ENCODE results near the gene ITPR2.
"Not testable (repeated sequence)": the region's sequence is repeated elsewhere in the genome, so short reads cannot be mapped to it uniquely, and the experiment has no call there.

The ITPR2 gene

DNA sequence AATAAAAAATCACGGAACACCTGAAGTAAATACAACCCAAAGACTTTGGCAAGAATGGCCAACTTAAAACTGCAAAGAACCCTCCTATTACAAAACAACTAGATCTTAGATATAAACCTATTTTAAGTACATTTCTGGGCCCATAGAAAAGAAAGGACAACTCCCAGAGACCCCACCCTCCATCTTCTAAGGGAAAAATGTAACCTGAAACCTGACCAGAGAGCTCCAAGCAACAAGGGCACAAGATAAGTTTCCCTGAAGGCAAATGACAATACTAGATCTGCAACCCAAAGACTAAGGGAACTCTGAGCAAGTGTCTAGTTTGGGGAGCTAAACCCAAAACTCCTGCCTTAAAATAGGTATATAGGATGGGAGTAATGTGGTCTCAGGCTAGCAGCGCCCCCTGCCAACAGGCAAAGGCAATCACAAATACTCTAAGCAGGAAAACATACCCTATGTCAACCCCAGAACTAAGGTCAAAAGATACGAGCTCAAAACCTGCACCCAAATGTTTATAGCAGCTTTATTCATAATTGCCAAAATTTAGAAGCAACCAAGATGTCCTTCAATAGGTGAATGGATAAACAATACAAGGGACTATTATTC lies 218.9 kb downstream of the ITPR2 start:
- no peak for DNase-seq

DNA sequence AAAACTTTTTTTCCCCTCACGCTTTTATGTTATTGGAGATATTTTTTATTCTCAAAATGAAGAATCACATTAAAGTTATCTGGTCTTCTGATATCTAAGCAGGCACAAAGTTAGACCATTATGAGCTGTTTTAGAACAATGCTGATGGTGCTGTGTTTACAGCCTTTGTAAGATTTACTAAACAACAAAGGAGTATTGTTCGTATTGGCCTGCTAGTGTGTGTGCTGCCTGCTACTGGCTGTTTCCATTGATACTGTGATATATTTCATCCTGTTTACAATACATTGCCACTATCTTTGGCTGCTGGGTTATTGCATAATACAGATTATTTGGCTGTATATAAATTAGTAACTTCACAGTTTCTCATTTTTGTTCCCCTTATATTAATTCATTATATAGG lies 220.8 kb downstream of the ITPR2 start:
- DNase-seq, result no peak

DNA sequence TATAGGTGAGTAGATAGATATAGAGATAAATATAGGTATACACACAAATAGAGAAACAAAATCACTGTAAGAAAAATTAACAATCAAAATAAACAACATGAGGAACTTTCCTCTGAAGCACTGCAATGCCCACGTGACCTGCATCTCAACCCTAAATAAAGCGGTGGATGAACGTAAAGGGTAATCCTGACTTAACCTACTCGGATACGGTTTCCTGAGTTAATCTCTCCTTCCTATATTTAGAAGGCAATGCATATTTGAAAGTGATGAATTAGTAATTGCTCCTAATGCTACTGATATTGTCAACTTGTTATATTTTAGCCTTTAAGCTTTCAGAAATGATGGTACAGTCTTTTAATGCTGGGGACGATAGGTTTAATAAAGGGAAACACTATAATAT lies 221.4 kb downstream of the ITPR2 start:
- no peak for DNase-seq

DNA sequence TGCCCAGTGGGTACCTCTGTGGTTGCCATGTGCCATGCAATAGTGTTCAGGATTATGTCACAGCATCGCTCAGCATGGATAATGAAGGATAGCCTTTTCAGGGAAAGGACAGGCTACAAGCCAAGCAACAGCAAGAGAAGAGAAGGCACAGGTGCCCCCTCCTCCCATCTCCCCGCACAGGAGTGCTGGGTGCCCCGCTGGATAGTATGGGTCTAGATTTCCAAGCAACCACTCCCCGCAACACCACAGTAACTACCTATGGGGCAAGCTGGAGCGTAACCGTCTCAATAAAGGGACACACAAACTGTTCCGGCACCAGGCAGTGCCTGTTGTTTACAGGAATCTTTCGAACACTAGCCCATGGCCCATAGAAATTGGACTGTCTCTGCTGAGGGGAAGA lies 222.2 kb downstream of the ITPR2 start:
- DNase-seq, result no peak

DNA sequence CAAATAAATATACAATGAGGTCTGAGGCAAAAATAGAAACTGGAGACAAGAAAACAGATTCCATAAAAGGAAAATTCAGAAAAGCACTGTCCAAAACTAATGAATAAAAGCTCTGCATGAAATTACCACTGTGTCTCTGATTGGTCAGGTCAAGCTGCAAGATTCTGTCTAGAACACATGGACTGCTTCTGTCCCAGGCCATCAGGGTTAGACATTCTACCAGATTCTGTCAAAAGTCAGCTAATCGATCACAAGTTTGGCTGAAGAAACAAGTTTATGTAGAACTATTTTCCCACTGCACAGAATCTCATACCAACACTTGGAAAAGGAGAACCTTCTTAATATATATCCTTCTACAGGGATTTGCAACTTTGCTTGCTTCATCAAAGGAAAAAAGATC lies 223.0 kb downstream of the ITPR2 start:
- DNase-seq, result no peak

DNA sequence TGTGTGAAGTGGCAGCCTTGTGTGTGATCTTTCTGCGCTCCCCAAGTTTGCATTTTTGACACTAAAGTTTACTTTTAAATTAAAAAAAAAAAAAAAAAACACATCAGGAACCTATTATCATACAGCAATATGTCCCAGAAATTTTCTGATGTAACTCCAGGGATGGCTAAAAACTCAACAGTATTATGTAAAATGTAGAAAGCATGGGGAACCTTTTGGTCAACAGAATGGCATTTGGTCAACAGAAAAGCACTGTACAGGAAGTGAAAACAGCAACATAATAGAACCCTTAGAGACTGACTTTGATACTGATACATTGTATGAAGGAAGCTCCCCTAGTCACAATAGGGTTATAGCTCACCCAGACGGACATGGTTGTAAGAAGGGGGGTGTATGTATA lies 224.3 kb downstream of the ITPR2 start:
- no peak for DNase-seq

DNA sequence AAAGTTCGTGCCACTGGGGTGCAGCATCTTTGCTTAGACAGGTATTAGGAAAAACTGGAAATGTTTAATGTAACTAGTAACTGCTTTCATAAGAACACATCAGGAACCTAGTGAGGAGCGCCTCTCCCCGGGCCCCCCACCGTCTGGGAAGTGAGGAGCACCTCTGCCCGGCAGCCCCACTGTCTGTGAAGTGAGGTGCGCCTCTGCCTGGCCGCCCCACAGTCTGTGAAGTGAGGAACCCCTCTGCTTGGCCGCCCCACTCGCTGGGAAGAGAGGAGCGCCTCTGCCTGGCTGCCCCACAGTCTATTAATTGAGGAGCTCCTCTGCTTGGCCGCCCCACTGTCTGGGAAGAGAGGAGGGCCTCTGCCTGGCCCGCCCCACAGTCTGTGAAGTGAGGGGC lies 224.7 kb downstream of the ITPR2 start:
- DNase-seq, result no peak

DNA sequence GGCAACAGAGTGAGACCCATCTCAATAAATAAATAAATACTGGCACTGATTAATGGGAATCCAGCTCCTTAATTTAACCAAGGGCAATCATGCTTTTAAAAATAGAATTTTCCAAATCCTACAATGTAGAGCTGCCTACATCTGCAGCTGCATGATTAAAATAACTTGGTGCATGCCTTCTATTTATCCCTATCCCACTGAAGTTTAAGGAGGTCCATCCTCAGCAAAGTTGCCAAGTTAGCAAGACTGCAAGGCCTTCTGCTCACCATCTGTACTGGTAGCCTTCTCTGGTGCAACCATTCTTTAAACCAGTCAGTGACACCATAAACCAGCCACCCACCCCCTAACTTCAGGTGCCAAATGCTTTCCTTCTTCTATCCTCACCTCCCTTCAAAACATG lies 226.1 kb downstream of the ITPR2 start:
- no peak for DNase-seq

DNA sequence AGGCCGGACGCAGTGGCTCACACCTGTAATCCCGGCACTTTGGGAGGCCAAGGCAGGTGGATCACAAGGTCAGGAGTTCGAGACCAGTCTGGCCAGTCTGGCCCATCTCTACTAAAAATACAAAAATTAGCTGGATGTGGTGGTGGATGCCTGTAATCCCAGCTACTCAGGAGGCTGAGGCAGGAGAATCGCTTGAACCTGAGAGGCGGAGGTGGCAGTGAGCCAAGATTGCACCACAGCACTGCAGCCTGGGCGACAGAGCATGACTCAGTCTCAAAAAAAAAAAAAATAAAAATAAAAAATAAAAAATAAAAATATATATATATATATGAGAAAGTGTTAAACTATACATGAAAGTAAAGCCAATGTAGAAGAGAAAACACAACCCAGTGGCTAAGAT lies 228.2 kb downstream of the ITPR2 start:
- DNase-seq, result not testable (repeated sequence)

DNA sequence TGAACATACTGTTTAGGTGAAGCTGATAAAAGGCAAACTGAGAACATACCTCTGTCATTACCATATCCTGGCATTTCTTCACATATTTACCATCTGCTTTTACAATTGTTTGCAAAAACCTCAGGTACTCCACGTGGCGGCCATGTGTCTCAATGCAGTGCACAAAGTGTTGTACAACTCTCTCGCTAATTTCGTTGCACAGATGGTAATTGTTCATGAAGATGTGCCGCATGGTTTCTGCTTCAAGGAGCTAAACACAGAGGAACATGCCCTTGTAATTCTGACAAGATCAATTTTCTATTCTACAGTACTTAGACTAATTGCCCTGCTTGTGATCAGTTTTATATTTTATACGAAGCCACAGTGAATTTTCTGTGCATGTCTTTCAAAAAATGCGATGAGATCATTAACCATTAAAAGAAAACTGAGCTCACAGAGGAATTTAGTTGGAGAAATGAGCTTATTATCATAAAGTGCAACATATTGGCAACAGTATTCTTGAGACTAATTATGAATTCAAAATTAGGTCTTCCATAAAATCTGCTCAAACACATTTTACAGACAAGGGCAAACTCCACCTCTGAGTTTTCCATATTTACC lies 233.8 kb downstream of the ITPR2 start:
- DNase-seq, result no peak

DNA sequence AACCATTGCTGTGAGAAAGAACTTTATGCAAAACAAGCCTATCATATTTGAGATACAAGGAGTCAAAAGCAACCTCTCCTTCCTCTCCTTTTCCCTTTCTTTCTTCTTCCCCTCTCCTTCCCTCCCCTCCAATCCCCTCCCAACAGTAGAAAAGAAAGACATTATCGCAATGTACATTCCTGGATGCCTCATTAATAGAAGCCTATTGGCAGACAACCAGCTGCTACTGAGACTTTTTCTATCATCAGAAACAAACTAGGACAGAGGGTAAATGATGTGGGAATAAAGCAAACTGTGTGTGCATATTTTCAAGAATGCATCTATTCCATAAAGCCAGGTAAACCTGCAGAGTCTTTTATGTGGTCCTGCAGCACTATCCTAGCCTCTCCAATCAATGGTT lies 237.2 kb downstream of the ITPR2 start:
- DNase-seq, result no peak

DNA sequence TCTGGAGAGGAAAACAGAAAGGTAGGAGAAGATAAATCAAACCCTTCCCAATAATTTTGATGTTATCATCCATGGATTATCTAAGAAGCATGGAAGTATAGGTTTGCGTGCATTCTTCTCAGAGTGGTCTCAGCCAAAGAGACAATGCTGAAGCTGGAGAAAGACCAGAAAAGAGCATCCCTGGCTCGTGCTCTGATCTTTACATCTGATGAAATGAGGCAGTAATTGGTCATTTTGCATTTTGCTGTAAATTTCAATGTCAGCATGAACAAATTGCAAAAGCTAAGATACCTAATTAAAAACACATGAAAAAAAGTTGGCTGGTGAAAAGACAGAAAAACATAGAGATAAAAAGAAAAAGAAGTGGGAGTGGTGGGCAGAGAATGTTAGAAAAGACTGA lies 252.4 kb downstream of the ITPR2 start:
- DNase-seq, result no peak

DNA sequence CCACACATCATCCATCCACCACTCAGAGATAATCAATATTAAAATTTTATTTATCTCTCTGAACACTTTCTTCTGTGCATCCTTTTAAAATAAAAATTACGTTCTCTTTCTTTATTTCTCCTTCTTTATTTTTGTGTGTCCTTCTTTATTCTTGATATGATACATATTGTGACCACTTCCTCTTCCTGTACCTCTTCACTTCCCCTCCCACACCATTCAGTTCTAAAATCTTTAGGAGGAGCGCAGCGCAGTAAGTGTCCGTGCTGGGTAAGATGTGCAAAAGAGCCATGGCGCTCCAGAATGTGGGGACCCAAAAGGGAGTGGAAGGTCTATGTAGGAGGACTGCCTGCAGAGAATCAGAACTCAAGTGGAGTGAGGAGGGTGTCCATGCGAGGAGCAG lies 256.7 kb downstream of the ITPR2 start:
- no peak for DNase-seq

DNA sequence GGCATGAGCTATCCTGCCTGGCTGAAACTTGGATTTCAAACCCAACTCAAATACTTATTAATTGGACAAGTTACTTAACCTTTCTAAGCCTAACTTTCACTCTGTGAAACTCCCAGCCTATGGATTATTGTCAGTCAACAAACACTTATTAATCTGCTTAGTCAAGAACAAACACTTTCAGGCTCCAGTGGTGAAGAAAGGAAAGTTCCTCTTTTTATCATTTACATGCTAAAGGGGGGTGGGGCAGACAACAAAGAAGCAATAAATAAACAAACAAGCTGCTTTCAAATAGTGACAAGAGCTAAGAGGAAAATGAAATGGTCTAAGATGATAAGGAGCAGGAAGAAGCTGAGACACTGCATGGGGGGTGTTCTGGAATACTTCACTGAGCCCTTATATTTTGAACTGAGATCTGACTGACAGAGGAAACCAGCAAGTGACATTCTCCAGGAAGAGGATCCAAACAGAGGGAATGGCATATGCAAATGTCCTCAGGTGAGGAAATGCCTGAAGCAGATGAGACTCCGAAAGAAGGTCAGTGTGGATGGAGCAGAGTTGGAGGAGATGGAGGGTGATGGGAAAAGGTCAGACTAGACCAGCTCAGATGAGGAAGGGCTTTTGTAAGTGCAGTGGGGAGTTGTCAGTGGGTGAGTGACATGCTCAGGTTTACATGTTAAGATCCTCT lies 259.6 kb downstream of the ITPR2 start:
- no peak for DNase-seq

DNA sequence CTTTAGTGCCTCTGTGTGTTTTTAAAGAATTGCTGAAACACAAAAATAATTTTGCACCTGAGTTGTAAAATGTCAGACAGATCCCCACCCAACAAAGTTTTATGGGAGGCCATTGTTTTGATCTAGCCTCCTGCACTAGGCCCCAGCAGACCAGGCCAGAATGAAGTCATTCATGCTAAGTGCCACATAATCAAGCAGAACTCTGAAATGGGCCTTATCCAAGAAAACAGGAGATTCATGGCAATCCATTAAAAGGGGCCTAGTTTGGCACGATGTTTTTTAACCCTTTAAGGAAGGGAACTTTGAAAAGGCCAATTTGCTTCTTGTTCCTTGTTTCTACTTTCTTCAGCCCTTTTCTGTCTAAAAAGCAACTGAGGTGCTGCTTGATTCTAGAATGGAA lies 260.9 kb downstream of the ITPR2 start:
- no peak for DNase-seq

DNA sequence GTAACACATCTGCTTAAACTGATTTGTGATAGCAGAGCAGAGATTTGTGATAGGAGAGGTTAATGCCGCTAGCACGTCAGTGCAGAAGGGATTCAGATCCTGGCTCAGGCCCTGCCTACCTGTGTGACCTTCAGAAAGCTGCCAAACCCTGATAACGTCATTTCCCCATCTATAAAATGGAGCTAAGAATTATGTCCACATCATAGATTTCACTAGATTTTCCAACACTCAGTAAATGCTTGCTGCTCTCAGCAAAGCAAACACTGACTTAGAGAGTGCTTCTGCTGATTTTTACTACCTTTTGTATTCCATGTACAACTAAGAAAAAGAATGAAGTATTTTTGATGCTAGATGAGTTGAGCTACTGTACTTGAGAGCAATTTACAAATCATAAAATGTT lies 261.4 kb downstream of the ITPR2 start:
- DNase-seq, result no peak

DNA sequence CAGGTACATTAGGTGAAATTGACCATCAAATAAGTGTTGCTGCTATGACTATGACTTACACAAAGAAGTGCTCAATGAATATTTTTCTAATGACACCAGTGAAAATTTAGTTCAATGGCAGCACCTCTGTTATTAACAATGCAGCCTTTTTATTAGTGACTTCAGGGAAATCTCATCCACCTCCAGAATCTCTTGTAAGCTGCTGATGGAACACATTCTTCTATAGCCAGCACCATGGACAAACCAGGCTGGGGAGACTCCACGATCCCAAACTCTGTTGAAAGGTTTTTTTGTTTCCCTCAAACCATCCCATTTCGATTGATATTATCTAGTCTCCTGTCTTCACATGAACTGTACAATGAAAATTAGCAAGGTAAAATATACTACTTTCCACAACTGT lies 265.9 kb downstream of the ITPR2 start:
- no peak for DNase-seq

DNA sequence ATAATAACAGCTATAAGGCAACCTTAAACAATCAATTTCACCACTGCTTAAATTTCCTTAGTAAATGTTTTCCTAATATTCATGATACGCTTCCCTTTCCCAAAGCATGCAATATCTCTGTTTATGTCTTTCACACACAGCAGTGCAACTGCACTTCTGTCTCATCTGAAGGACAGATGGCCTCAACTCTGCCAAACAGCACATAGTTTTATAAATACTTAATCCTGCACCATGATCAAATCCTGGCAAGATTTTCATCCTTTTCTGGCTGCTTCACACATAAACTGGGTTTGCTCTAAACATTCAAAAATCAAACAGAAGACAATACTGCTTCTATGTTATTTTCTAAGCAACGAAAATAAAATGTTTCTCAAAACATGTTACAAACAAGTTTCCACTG lies 266.3 kb downstream of the ITPR2 start:
- no peak for DNase-seq

DNA sequence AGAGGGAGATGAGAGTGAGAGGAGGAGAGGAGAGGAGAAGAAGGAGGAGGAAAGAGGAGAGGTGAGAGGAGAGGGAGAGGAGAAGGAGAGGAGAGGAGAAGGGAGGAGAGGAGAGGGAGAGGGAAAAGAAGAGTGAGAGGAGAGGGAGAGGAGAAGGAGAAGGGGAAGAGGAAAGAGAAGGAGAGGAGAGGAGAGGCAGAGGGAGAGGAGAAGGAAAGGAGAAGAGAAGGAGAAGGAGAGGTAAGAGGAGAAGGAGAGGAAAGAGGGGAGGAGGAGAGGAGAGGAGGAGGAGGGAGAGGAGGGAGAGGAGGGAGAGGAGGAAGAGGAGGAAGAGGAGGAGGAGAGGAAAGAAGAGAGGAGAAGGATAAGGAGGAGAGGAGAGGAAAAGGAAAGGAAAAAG lies 266.8 kb downstream of the ITPR2 start:
- no peak for DNase-seq

DNA sequence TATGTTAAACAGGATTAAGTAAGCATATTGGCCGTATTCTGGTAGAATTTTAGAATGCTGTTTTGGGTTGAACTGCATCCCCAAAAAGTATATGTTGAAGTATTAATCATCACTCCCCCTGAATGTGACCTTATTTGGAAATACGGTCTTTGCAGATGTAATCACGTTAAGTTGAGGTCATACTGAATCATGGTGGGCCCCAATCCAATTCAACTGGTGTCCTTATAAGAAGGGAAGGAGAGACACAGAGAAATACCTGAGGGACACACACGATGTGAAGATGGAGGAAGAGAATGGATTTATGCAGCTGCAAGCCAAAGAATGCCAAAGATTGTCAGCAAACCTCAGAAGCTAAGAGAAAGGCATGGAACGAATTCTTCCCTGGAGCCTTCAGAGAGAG lies 268.6 kb downstream of the ITPR2 start:
- no peak for DNase-seq

DNA sequence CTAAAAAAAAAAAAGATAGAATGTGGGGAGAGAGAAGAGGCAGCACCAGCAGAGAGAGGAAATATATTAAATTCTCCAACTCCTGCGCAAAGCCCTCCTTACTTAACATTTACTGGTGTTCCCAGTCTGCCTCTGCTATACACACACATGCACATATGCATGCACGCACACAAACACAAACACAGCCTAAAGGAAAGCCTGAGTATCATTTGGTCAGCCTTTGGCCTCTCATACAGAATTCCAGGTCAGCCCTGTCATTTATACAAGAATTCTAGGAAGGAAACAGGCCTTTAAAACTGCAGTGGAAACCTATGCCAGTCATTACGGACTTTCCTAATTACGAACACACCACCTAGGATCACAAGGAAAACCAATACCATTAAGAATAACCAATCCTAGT lies 269.4 kb downstream of the ITPR2 start:
- DNase-seq, result no peak

DNA sequence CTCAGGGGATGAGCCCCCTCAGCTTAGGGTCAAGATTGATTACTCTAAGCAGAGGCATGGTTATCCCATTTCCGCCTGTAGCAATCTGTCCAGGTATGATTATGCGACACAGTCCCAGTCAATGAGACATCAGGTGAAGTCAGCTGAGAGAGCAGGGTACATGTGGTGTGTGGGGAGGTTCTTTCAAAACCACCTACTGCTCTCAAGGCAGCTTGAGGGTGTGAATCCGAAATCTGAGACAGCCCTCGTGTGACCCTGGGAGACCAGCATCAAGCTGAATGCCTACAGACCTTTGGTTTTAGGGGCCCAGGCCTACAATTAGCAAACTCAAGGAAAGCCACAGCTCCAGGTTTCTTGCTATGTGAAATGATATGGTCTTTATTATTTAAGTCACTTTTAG lies 275.7 kb downstream of the ITPR2 start:
- DNase-seq, result no peak

DNA sequence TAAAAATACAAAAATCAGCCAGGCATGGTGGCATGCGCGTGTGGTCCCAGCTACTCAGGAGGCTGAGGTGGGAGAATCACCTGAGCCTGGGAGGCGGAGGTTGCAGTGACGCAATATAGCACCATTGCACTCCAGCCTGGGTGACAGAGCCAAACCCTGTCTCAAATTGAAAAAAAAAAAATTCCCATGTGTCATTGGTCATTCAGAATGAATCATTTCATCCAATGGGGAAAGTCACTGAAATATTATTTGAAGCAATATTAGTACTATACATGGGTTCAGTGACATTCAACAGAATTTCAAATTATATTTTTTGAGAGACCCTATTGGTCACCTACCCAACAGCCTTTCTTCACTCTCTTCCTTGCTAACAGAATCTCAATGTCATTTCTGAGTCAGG lies 276.1 kb downstream of the ITPR2 start:
- DNase-seq, result no peak

DNA sequence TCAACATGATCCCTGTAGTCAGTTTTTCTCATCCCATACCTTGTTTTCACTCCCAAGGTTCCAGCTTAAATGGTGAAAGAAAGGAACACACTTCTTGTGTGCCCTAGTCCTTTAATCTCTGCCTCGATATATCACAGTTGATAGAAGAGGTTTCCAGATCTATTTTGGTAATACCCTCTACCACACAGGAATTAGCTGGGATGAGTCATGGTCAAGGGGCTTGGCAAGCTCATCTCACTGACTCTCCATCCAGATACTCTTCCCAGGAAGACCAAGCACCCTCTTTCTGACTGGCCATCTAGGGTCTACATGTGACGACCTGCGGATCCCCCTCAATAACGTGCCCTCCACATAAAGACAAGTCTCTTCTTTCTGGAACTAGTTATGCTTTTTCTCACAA lies 277.9 kb downstream of the ITPR2 start:
- no peak for DNase-seq

DNA sequence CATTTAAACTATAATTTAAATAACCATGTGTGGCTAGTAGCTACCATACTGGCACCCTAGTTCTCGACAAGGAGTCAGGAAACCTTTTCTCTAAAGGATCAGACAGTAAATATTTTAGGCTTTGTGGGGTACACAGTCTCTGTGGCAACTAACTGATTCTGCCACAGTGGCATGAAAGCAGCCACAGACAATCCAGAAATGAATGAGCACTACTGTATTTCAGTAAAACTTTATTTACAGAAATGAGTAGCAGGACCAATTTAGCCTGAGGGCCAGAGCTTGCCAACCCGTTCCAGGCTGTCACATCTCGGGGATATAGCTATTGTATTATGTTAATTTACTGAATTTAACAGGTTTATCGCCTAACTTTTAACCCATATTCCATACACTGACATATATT lies 278.7 kb downstream of the ITPR2 start:
- no peak for DNase-seq
